ENCODE data around the gene AHCYL1. TPM values are rescaled to one million over a fixed set of nuclear protein-coding genes. Genes with fewer than 3 reads are reported as not detected.
"Not testable (repeated sequence)": the region's sequence is repeated elsewhere in the genome, so short reads cannot be mapped to it uniquely, and the experiment has no call there.

The AHCYL1 gene
- total and polyA plus RNA-seq, 10 of the 15 experiments (the other 5 are each of a cell fraction or from before 2014, with no cell fraction given): 24.7 to 73.6 (median 46.8) TPM

DNA sequence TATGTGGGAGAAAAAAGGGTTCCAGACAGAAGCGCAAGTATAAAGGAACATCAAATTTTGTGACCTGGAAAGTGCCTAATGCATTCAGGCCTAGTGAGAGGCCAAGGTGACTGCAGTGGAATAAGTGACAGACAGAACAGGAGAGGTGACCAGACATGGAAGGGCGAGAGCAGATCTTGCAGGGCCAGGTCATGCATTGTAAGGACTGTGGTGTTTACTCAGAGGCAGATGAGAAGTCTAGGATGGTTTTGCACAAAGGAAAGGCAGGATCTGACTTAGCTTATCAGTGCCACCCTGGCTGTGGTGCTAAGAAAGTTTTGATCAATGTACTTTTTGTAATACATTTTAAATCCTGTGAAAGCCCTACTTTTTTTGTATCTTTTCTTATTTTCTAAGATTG is 34.1 kb upstream of the AHCYL1 start:
- ATAC-seq (no peak), FAIRE-seq (no peak), DNase-seq (ENCODE audit: low read depth, low spot score) (no peak)
- Histone ChIP-seq H3K9ac (ENCODE audit: control insufficient read depth, insufficient read depth, low read length) (no peak overlapping the region), H3K27ac (ENCODE audit: control insufficient read depth, insufficient read depth) (no peak overlapping the region), H3K4me3 (no peak overlapping the region), H3K79me2 (ENCODE audit: control insufficient read depth, insufficient read depth, low read length) (no peaks in the 10 kb centered on the region), H3K36me3 (ENCODE audit: control insufficient read depth in 2 of 2, insufficient read depth in 2 of 2, low read length in 1 of 2) (no peaks in the 10 kb centered on the region), H2AFZ (ENCODE audit: control insufficient read depth, low read depth, low read length) (no peak overlapping the region), H3K27me3 (replicated peaks in 1 of 2; ENCODE audit: control insufficient read depth in 2 of 2, insufficient read depth in 2 of 2, low read length in 1 of 2) (no peaks in the 10 kb centered on the region), H3K9me3 (replicated peaks; ENCODE audit: control insufficient read depth, insufficient read depth, low read length) (no peaks in the 10 kb centered on the region), H3K4me1 (ENCODE audit: control insufficient read depth, insufficient read depth, low read length) (no peaks in the 10 kb centered on the region), H4K20me1 (ENCODE audit: control insufficient read depth, insufficient read depth) (no peaks in the 10 kb centered on the region), H3K4me2 (ENCODE audit: control insufficient read depth, insufficient read depth) (no peak overlapping the region)
- no peak for TF ChIP-seq ZBTB11 (CRISPR knock-in tag; IDR thresholded peaks at IDR 0.05)
- no peak for TF ChIP-seq NFIC (IDR thresholded peaks at IDR 0.05; ENCODE audit: low read depth, low read length)
- TF ChIP-seq SUPT20H (IDR thresholded peaks at IDR 0.05; ENCODE audit: borderline replicate concordance, control insufficient read depth, low read depth, low read length): no peak
- TF ChIP-seq, protein P1, sequence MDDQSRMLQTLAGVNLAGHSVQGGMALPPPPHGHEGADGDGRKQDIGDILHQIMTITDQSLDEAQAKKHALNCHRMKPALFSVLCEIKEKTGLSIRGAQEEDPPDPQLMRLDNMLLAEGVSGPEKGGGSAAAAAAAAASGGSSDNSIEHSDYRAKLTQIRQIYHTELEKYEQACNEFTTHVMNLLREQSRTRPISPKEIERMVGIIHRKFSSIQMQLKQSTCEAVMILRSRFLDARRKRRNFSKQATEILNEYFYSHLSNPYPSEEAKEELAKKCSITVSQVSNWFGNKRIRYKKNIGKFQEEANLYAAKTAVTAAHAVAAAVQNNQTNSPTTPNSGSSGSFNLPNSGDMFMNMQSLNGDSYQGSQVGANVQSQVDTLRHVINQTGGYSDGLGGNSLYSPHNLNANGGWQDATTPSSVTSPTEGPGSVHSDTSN (IDR thresholded peaks at IDR 0.05; ENCODE audit: insufficient replicate concordance, low read depth, low read length): no peak
- no peak for TF ChIP-seq BHLHE40 (IDR thresholded peaks at IDR 0.05; ENCODE audit: borderline replicate concordance in 1 of 2, low read depth in 2 of 2, low read length in 1 of 2)
- TF ChIP-seq BMI1 (IDR thresholded peaks at IDR 0.05; ENCODE audit: borderline replicate concordance): no peak
- no peak for TF ChIP-seq NFXL1 (IDR thresholded peaks at IDR 0.05; ENCODE audit: borderline replicate concordance)
- BruUV-seq (replicated peaks): no TSS peak
- POLR2A ChIA-PET: no interaction called here
- intact Hi-C loops (cut with micrococcal nuclease; ENCODE audit: unreplicated experiment) (no loop called here), in situ Hi-C loops (cut with MboI) (no loop called here)
- 31% methylated on average over 2 of the region's 2 CpGs for WGBS (ENCODE audit: insufficient coverage, insufficient replicate concordance, low lambda C conversion rate, missing lambda C conversion rate)
- SMC1A ChIA-PET (ENCODE audit: uncharacterized antibody, unreplicated experiment): no interaction called here
- CTCF ChIA-PET: no interaction called here
- RAD21 ChIA-PET (ENCODE audit: unreplicated experiment): no interaction called here

- H3K9ac ChIP-seq (ENCODE audit: control insufficient read depth, insufficient read depth, low read length); H3K27me3 ChIP-seq (replicated peaks in 1 of 2; ENCODE audit: control insufficient read depth in 2 of 2, insufficient read depth in 2 of 2, low read length in 1 of 2); in situ Hi-C loops (cut with MboI); ATAC-seq; H3K36me3 ChIP-seq (ENCODE audit: control insufficient read depth in 2 of 2, insufficient read depth in 2 of 2, low read length in 1 of 2); H2AFZ ChIP-seq (ENCODE audit: control insufficient read depth, low read depth, low read length); DNase-seq (ENCODE audit: low read depth, low spot score); H3K4me2 ChIP-seq (ENCODE audit: control insufficient read depth, insufficient read depth); FAIRE-seq; RAD21 ChIA-PET (ENCODE audit: unreplicated experiment); SMC1A ChIA-PET (ENCODE audit: uncharacterized antibody, unreplicated experiment); H4K20me1 ChIP-seq (ENCODE audit: control insufficient read depth, insufficient read depth); CTCF ChIA-PET; H3K27ac ChIP-seq (ENCODE audit: control insufficient read depth, insufficient read depth); H3K9me3 ChIP-seq (replicated peaks; ENCODE audit: control insufficient read depth, insufficient read depth, low read length); H3K79me2 ChIP-seq (ENCODE audit: control insufficient read depth, insufficient read depth, low read length); H3K4me1 ChIP-seq (ENCODE audit: control insufficient read depth, insufficient read depth, low read length); H3K4me3 ChIP-seq; BruUV-seq (replicated peaks); intact Hi-C loops (cut with micrococcal nuclease; ENCODE audit: unreplicated experiment): not testable (repeated sequence)
- POLR2A ChIA-PET: interaction anchor here (0.6 kb wide), 1 partner anchor 77 kb away, joined by 4 read pairs; no protein-coding TSS in a partner anchor
- 62% methylated on average over 5 of the region's 5 CpGs for WGBS (ENCODE audit: insufficient coverage, insufficient replicate concordance, low lambda C conversion rate, missing lambda C conversion rate)
Observed at GRCh38 chr1:109951501-109951900, 33.1 kb upstream of the AHCYL1 start.

Measured in GM12878 (cell line).